ENCODE data around the gene CYP21A2. TPM values are rescaled to one million over a fixed set of nuclear protein-coding genes. Genes with fewer than 3 reads are reported as not detected.
"Not testable (repeated sequence)": the region's sequence is repeated elsewhere in the genome, so short reads cannot be mapped to it uniquely, and the experiment has no call there.

The CYP21A2 gene
- total RNA-seq, 1 experiment from 2014 or later, result not detected

DNA sequence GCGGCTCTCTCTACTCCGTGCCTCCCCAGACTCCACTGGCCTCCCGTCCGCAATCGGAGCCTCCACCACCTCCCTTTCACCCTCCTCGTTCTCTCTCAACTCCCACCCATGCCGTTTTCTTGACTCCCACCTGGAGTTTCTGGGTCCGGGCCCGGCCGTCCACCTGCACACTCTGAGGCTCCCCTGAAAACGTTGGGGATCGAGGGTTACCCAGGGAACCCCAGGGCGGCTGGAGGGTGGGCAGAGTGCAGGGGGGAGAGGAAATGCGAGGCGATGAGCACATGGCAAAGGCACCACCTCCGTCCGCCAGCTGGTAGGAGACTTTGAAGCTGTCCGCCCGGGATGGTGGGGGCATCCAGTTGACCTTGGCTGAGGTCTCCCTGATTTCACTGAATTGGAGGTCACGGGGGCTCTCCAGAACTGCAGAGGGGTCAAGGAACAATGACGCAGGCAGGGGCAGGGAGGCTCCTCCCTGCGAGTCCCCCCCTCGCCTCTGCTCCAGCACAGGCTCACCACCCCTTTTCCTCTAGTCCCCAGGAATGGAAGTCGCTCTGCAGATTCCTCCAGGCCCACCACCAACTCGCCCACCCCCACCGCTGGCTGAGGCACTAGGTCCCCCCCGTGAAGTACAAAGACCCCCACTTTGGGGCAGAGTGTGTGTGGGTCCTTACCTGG is 27.2 kb upstream of the CYP21A2 start:
- H3K27ac ChIP-seq; DNase-seq; H3K9me3 ChIP-seq (replicated peaks); H3K4me3 ChIP-seq; H3K36me3 ChIP-seq; H3K4me1 ChIP-seq; H3K27me3 ChIP-seq: not testable (repeated sequence)

DNA sequence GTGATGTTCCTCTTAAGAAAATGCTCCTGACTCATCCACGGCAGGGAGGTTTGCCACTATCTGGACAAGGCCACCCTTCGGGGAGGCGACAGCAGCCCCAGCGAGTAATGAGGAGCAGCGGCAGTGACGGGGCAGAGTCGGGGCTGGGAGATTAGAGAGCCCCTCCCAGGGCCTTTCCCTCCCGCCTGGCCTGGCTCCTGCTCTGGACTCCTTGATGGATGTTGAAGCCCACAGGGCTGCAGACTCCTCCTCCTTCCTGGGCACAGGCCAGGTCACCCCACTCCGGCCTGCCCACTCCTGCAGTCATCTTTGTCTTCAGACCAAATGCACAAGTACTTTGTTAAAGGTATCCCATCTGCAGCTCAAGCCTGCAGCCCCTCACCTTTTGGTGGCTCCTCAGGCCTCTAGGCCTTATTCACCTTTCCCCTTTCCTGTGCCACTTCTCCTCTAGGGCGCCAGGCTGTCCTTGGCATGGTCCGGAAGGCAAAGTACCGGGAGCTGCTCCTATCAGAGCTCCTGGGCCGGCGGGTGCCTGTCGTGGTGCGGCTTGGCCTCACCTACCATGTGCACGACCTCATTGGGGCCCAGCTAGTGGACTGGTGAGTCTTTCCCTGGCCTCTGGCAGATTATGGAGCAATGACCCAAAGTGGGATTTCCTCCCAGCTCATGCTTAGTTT is 25.1 kb upstream of the CYP21A2 start:
- not testable (repeated sequence) for H3K4me3 ChIP-seq; H3K27me3 ChIP-seq; H3K9me3 ChIP-seq (replicated peaks); H3K27ac ChIP-seq; DNase-seq; H3K36me3 ChIP-seq; H3K4me1 ChIP-seq

DNA sequence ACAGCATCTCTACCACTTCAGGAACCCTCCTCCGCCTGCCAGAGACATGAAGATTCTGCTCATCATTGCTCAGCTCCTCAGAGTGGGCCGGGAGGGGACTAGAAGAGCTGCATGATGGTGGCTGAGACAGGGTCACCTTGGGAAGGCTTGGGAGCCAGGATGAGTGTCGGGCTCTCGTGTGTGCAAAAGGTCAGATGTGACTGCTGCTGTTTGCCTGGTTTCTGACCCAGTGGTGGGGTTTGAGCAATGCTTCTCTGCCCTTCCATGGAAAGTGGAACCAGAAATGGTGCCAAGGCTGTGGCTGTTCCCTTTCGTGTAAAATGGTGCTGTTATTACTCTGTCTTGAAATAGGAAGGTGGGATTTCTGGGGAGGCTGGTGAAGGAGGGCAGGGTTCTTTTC is 24.5 kb upstream of the CYP21A2 start:
- H3K36me3 ChIP-seq; H3K4me1 ChIP-seq; H3K9me3 ChIP-seq (replicated peaks); H3K27me3 ChIP-seq; DNase-seq; H3K4me3 ChIP-seq; H3K27ac ChIP-seq: not testable (repeated sequence)

DNA sequence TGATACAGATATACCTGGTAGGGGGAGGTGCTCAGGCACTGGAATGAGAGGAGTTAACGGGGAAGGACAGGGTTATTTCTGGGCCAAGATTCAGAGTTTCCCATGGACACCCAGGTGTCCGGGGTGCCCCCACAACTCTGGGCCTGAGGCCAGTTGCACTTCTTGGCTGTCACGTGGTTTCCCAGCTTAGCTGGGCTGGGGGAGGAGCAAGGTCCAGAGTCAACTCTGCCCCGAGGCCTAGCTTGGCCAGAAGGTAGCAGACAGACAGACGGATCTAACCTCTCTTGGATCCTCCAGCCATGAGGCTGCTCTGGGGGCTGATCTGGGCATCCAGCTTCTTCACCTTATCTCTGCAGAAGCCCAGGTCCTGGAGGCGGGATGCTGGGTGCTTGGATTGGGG is 23.7 kb upstream of the CYP21A2 start, which contains the start of gene C4B:
TSS of gene C4B (plus strand) at position 249 of the 400 bp plus-strand sequence. CDS start at position 300, 51 bp downstream.
- DNase-seq; H3K9me3 ChIP-seq (replicated peaks); H3K27me3 ChIP-seq; H3K27ac ChIP-seq; H3K4me1 ChIP-seq; H3K36me3 ChIP-seq; H3K4me3 ChIP-seq: not testable (repeated sequence)

DNA sequence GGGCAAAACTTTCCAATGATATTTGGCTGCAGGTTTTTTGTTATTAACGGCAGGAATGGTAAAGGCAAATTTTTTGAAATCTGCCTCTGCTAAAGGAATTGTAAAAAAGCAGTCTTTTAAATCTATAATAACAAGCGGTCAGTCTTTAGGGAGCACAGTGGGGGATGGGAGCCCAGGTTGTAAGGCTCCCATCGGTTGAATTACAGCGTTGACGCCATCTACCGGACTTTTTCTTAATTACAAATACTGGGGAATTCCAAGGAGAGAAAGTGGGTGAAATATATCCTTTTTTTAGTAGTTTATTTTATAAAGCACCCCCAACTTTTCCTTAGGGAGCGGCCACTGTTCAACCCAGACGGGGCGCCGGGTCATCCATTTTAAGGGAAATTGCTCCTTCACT is 16.1 kb upstream of the CYP21A2 start:
- H3K4me3 ChIP-seq; H3K36me3 ChIP-seq; DNase-seq; H3K9me3 ChIP-seq (replicated peaks); H3K4me1 ChIP-seq; H3K27me3 ChIP-seq; H3K27ac ChIP-seq: not testable (repeated sequence)

DNA sequence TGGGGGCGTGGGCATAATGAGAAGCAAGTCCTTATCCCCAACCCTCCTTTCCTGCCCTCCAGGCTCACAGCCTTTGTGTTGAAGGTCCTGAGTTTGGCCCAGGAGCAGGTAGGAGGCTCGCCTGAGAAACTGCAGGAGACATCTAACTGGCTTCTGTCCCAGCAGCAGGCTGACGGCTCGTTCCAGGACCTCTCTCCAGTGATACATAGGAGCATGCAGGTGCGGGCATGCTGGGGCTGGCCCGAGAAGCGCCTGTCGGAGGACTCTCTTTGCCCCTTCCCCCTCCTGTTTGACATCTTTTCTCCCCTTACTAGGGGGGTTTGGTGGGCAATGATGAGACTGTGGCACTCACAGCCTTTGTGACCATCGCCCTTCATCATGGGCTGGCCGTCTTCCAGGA is 9.6 kb upstream of the CYP21A2 start:
- H3K4me3 ChIP-seq; H3K27me3 ChIP-seq; H3K4me1 ChIP-seq; H3K36me3 ChIP-seq; DNase-seq; H3K9me3 ChIP-seq (replicated peaks); H3K27ac ChIP-seq: not testable (repeated sequence)

DNA sequence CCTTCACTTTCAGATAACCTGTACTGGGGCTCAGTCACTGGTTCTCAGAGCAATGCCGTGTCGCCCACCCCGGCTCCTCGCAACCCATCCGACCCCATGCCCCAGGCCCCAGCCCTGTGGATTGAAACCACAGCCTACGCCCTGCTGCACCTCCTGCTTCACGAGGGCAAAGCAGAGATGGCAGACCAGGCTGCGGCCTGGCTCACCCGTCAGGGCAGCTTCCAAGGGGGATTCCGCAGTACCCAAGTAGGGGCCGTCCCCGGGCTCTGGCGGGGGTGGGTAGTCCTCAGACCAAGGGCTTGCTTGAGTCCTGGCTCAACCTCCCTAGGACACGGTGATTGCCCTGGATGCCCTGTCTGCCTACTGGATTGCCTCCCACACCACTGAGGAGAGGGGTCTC is 8.7 kb upstream of the CYP21A2 start:
- H3K27me3 ChIP-seq; H3K4me1 ChIP-seq; H3K4me3 ChIP-seq; DNase-seq; H3K9me3 ChIP-seq (replicated peaks); H3K36me3 ChIP-seq; H3K27ac ChIP-seq: not testable (repeated sequence)

DNA sequence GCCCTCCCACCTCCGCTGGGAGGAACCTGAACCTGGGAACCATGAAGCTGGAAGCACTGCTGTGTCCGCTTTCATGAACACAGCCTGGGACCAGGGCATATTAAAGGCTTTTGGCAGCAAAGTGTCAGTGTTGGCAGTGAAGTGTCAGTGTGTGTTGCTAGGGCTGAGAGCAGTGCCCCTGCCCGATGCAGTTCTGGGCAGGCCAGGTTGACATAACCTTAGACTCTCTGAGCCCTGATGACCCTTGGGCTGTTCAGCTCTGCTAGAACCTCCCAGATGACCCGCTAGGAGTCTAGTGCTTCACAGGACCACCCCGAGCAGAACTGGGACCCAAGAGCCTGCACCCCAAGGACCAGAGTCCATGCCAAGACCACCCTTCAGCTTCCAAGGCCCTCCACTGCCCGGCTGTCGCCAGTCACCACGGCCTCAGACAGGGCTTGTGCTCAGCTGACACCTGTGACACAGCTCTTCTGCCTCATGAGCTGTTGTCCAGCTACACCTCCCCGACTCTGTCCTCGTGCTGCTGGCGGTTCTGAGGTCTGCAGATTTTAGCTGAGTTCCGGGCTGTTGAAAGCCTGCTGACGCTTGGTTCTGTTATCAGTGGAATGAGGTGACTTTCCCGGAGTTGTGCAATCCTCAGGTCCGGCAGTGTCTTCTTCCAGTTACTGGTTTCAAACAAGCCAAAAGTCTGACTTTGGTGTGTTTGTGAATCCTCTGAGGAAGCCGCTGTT is 2.8 kb upstream of the CYP21A2 start:
- not testable (repeated sequence) for H3K9me3 ChIP-seq (replicated peaks); H3K27me3 ChIP-seq; H3K4me1 ChIP-seq; H3K27ac ChIP-seq; DNase-seq; H3K36me3 ChIP-seq; H3K4me3 ChIP-seq

DNA sequence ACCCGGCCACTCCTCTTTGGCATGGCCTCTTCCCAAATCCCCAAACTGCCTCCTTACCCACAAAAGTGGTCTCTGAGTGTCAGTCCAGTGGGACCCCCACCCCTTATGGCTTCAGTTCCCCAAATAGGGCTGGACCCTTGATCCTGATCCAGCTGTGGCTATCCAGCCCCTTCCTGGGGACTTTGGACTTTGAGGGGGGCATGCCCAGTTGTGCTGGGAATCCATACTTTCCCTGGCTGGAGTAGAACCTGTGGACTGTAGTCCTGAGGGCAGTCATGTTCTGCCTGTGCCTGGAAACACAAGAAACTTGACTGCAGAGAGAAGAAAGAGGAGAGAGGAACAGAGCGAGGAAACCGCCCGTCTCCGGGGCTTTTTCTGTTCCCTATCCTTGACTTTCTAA is 1.1 kb upstream of the CYP21A2 start:
- DNase-seq; H3K36me3 ChIP-seq; H3K27ac ChIP-seq; H3K27me3 ChIP-seq; H3K4me3 ChIP-seq; H3K9me3 ChIP-seq (replicated peaks); H3K4me1 ChIP-seq: not testable (repeated sequence)

DNA sequence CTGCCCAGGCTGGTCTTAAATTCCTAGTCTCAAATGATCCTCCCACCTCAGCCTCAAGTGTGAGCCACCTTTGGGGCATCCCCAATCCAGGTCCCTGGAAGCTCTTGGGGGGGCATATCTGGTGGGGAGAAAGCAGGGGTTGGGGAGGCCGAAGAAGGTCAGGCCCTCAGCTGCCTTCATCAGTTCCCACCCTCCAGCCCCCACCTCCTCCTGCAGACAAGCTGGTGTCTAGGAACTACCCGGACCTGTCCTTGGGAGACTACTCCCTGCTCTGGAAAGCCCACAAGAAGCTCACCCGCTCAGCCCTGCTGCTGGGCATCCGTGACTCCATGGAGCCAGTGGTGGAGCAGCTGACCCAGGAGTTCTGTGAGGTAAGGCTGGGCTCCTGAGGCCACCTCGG is 663 bp downstream of the CYP21A2 start:
- not testable (repeated sequence) for DNase-seq; H3K36me3 ChIP-seq; H3K4me3 ChIP-seq; H3K9me3 ChIP-seq (replicated peaks); H3K27me3 ChIP-seq; H3K27ac ChIP-seq; H3K4me1 ChIP-seq

DNA sequence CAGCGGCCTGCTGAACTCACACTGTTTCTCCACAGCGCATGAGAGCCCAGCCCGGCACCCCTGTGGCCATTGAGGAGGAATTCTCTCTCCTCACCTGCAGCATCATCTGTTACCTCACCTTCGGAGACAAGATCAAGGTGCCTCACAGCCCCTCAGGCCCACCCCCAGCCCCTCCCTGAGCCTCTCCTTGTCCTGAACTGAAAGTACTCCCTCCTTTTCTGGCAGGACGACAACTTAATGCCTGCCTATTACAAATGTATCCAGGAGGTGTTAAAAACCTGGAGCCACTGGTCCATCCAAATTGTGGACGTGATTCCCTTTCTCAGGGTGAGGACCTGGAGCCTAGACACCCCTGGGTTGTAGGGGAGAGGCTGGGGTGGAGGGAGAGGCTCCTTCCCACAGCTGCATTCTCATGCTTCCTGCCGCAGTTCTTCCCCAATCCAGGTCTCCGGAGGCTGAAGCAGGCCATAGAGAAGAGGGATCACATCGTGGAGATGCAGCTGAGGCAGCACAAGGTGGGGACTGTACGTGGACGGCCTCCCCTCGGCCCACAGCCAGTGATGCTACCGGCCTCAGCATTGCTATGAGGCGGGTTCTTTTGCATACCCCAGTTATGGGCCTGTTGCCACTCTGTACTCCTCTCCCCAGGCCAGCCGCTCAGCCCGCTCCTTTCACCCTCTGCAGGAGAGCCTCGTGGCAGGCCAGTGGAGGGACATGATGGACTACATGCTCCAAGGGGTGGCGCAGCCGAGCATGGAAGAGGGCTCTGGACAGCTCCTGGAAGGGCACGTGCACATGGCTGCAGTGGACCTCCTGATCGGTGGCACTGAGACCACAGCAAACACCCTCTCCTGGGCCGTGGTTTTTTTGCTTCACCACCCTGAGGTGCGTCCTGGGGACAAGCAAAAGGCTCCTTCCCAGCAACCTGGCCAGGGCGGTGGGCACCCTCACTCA is 1.4 kb downstream of the CYP21A2 start:
- H3K36me3 ChIP-seq; H3K27ac ChIP-seq; H3K9me3 ChIP-seq (replicated peaks); DNase-seq; H3K4me3 ChIP-seq; H3K4me1 ChIP-seq; H3K27me3 ChIP-seq: not testable (repeated sequence)

DNA sequence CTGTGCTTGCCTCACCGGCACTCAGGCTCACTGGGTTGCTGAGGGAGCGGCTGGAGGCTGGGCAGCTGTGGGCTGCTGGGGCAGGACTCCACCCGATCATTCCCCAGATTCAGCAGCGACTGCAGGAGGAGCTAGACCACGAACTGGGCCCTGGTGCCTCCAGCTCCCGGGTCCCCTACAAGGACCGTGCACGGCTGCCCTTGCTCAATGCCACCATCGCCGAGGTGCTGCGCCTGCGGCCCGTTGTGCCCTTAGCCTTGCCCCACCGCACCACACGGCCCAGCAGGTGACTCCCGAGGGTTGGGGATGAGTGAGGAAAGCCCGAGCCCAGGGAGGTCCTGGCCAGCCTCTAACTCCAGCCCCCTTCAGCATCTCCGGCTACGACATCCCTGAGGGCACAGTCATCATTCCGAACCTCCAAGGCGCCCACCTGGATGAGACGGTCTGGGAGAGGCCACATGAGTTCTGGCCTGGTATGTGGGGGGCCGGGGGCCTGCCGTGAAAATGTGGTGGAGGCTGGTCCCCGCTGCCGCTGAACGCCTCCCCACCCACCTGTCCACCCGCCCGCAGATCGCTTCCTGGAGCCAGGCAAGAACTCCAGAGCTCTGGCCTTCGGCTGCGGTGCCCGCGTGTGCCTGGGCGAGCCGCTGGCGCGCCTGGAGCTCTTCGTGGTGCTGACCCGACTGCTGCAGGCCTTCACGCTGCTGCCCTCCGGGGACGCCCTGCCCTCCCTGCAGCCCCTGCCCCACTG is 2.3 kb downstream of the CYP21A2 start:
- H3K4me3 ChIP-seq; H3K27me3 ChIP-seq; H3K9me3 ChIP-seq (replicated peaks); DNase-seq; H3K27ac ChIP-seq; H3K36me3 ChIP-seq; H3K4me1 ChIP-seq: not testable (repeated sequence)

DNA sequence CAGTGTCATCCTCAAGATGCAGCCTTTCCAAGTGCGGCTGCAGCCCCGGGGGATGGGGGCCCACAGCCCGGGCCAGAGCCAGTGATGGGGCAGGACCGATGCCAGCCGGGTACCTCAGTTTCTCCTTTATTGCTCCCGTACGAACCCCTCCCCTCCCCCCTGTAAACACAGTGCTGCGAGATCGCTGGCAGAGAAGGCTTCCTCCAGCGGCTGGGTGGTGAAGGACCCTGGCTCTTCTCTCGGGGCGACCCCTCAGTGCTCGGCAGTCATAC is 2.8 kb downstream of the CYP21A2 start:
- not testable (repeated sequence) for H3K27me3 ChIP-seq; DNase-seq; H3K27ac ChIP-seq; H3K36me3 ChIP-seq; H3K4me1 ChIP-seq; H3K9me3 ChIP-seq (replicated peaks); H3K4me3 ChIP-seq

DNA sequence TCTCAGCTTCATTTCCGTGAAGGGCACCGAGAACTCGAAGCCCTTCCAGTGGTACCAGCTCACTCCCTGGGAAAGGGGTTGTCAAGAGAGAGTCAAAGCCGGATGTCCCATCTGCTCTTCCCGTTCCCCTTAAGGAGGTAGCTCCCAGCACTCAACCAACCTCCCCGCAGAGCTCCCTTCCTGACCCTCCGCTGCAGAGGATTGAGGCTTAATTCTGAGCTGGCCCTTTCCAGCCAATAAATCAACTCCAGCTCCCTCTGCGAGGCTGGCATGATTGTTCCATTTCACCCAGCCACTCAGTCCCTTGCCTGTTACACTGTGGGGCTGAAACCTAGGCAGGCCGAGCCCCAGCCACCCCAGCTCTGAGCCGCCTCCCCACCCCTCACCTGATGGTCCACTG is 3.2 kb downstream of the CYP21A2 start:
- not testable (repeated sequence) for H3K36me3 ChIP-seq; DNase-seq; H3K27ac ChIP-seq; H3K4me1 ChIP-seq; H3K4me3 ChIP-seq; H3K27me3 ChIP-seq; H3K9me3 ChIP-seq (replicated peaks)
